GM12878 (cell line): ENCODE data around the gene TLCD2. TPM values are rescaled to one million over a fixed set of nuclear protein-coding genes. Genes with fewer than 3 reads are reported as not detected.

ENCODE experiments used
- ATAC-seq: fragments of 200-7000 bp; cut with Tn5 transposase; 3 replicates; pipeline ENCODE4 v1.9.1; 2020; ENCODE audit warnings: mild to moderate bottlenecking, moderate library complexity
- BruUV-seq: library from RNA; stranded (reverse); fragments of 400-500 nt; replicated peaks from 2 replicates; lab custom pipeline; 2021; lab: Mats Ljungman, UMichigan
- CTCF ChIA-PET: fragments of 300-600 bp; sonication (Branson Sonifier 250); formaldehyde crosslinking; extraction: SDS; loops from one replicate; lab custom pipeline; 2021; ENCODE audit warnings: inconsistent platforms; lab: Yijun Ruan, JAX
- POLR2A ChIA-PET: fragments of 350-600 bp; formaldehyde crosslinking; extraction: SDS; loops from one replicate; lab custom pipeline; 2021; ENCODE audit warnings: inconsistent platforms; lab: Charles Lee
- RAD21 ChIA-PET: fragments of 300-600 bp; sonication (Branson Sonifier 250); formaldehyde crosslinking; loops from one replicate; lab custom pipeline; 2023; ENCODE audit warnings: antibody characterized with exemption; ENCODE audit not compliant: unreplicated experiment; lab: Charles Lee
- SMC1A ChIA-PET: fragments of 300-600 bp; sonication (Branson Sonifier 250); formaldehyde crosslinking; loops from one replicate; lab custom pipeline; 2023; ENCODE audit not compliant: unreplicated experiment, uncharacterized antibody; lab: Charles Lee
- DNase-seq: peaks from one replicate; pipeline ENCODE4 v3.0.0-alpha.2; 2011; ENCODE audit warnings: low read depth, low spot score
- FAIRE-seq: peaks from 3 replicates; lab custom pipeline; 2011; peaks lifted over from hg19 to GRCh38; lab: Jason Lieb, UNC
- H2AFZ ChIP-seq: 2 replicates; pipeline ENCODE4 v1.6.0; 2011; ENCODE audit warnings: low read depth, low read length, control low read depth; ENCODE audit not compliant: control insufficient read depth
- H3K27ac ChIP-seq: 2 replicates; pipeline ENCODE4 v1.5.1; 2011; ENCODE audit warnings: control low read depth; ENCODE audit not compliant: control insufficient read depth, insufficient read depth
- H3K27me3 ChIP-seq, 2 experiments: replicated peaks in 1 of 2; 2 replicates each; pipeline versions ENCODE4 v1.6.0 to v1.6.1; 2011; ENCODE audit warnings: low read length in 1 of 2; ENCODE audit not compliant: control insufficient read depth in 2 of 2, insufficient read depth in 2 of 2
- H3K36me3 ChIP-seq, 2 experiments: 2 replicates each; pipeline ENCODE4 v1.5.1; 2011; ENCODE audit warnings: low read length in 1 of 2; ENCODE audit not compliant: control insufficient read depth in 2 of 2, insufficient read depth in 2 of 2
- H3K4me1 ChIP-seq: 2 replicates; pipeline ENCODE4 v1.6.1; 2011; ENCODE audit warnings: mild to moderate bottlenecking, low read length, moderate library complexity, mixed read lengths; ENCODE audit not compliant: control insufficient read depth, insufficient read depth
- H3K4me2 ChIP-seq: 2 replicates; pipeline ENCODE4 v1.6.0; 2011; ENCODE audit warnings: control low read depth; ENCODE audit not compliant: control insufficient read depth, insufficient read depth
- H3K4me3 ChIP-seq: fragments of 200-600 bp; sonication (generic); 2 replicates; pipeline ENCODE4 v1.5.1; 2016
- H3K79me2 ChIP-seq: 2 replicates; pipeline ENCODE4 v1.6.0; 2011; ENCODE audit warnings: low read length; ENCODE audit not compliant: control insufficient read depth, insufficient read depth
- H3K9ac ChIP-seq: 2 replicates; pipeline ENCODE4 v1.8.0; 2011; ENCODE audit warnings: low read length, control low read depth, mixed read lengths; ENCODE audit not compliant: control insufficient read depth, insufficient read depth
- H3K9me3 ChIP-seq: replicated peaks from 3 replicates; pipeline ENCODE4 v1.5.1; 2011; ENCODE audit warnings: mild to moderate bottlenecking, low read length; ENCODE audit not compliant: control insufficient read depth, insufficient read depth
- H4K20me1 ChIP-seq: 2 replicates; pipeline ENCODE4 v1.6.0; 2011; ENCODE audit not compliant: control insufficient read depth, insufficient read depth
- MLLT1 ChIP-seq: fragments of 450-650 bp; IDR thresholded peaks from 2 replicates; pipeline ENCODE4 v1.6.1; 2016; ENCODE audit warnings: mild to moderate bottlenecking
- ZNF24 ChIP-seq: fragments of 450-650 bp; IDR thresholded peaks from 2 replicates; pipeline ENCODE4 v1.6.1; 2017; ENCODE audit warnings: antibody characterized with exemption, mild to moderate bottlenecking
- WGBS: methylation state at CpG from one replicate; pipeline ENCODE4 v1.1.6; 2016; ENCODE audit warnings: low lambda C conversion rate; ENCODE audit not compliant: insufficient replicate concordance, insufficient coverage; ENCODE audit errors: missing lambda C conversion rate; 5-methylcytosine and 5-hydroxymethylcytosine counted together
- in situ Hi-C: fragments of 300-500 bp; cut with MboI; formaldehyde crosslinking; loops from 9 replicates; pipeline ENCODE4 v1.14.3; 2018; ENCODE audit warnings: mixed read lengths
- intact Hi-C: fragments of 100-400 bp; cut with micrococcal nuclease; formaldehyde crosslinking; loops from one replicate; pipeline ENCODE4 v1.14.2; 2022; ENCODE audit not compliant: unreplicated experiment
- polyA plus RNA-seq, 11 experiments: library from polyadenylated mRNA; depleted of rRNA in 4 of 11; unstranded in 6 of 11; stranded (reverse) in 5 of 11; fragments of >200 nt; fragmentation: Nextera tagmentation in 4 of 11; fragmentation: Illumina TruSeq in 1 of 11; extraction: Ambion mirVana in 4 of 11; extraction: Trizol in 1 of 11; gene quantifications; 1 replicate in 1 of 11; 2 replicates in 10 of 11; pipeline versions ENCODE4 v1.2.1 to v1.2.3, GENCODE V29; 2011 to 2016; ENCODE audit warnings: inconsistent platforms in 2 of 11, missing spikeins in 2 of 11, low read depth in 1 of 11
- total RNA-seq, 4 experiments: library from RNA; depleted of rRNA in 3 of 4; stranded (reverse); fragments of >200 nt in 3 of 4; fragmentation: Illumina TruSeq in 1 of 4; extraction: Trizol in 1 of 4; gene quantifications; 2 replicates each; pipeline versions ENCODE4 v1.2.1 to v1.2.3, GENCODE V29; 2013 to 2021
- TF ChIP-seq, protein P1 (sequence below): fragments of 450-650 bp; IDR thresholded peaks from 2 replicates; pipeline ENCODE4 v1.6.1; 2017; ENCODE audit warnings: mild to moderate bottlenecking

The TLCD2 gene
- total and polyA plus RNA-seq, 10 of the 15 experiments (the other 5 are each of a cell fraction or from before 2014, with no cell fraction given): 0.02 to 0.15 (median 0.05) TPM; not detected in 2

GRCh38 chr17:1718362-1719165 is 8.4 kb upstream of the TLCD2 start:
- Histone ChIP-seq H4K20me1 (no peaks in the 10 kb centered on the region), H3K27me3 (no peaks in the 10 kb centered on the region), H3K9ac (peak overlapping the region; percentile 99), H3K79me2 (peaks cover 7% of the 10 kb centered on the region), H3K4me1 (peaks cover 15% of the 10 kb centered on the region), H3K4me3 (peak overlapping the region; percentile 89), H3K27ac (peak overlapping the region; percentile 98), H3K36me3 (no peaks in the 10 kb centered on the region), H3K4me2 (peak overlapping the region; percentile 98), H3K9me3 (no peaks in the 10 kb centered on the region), H2AFZ (no peak overlapping the region)
- ChIA-PET RAD21 (interaction anchor here (0.5 to 4.1 kb wide), 3 partner anchors 65 to 188 kb away, joined by 3 to 22 read pairs (median 4); no protein-coding TSS in a partner anchor), SMC1A (interaction anchor here (1.0 to 8.4 kb wide), 7 partner anchors 35 to 147 kb away, joined by 3 to 88 read pairs (median 5); no protein-coding TSS in a partner anchor), POLR2A (interaction anchor here (0.7 to 1.0 kb wide), 2 partner anchors 18 to 55 kb away, joined by 4 to 6 read pairs; no protein-coding TSS in a partner anchor), CTCF (interaction anchor here (0.9 to 11.0 kb wide), 7 partner anchors 10 to 321 kb away, joined by 3 to 232 read pairs (median 6); no protein-coding TSS in a partner anchor)
- in situ Hi-C loops (no loop called here), intact Hi-C loops (loop anchor here (5.0 kb wide), 2 partner anchors 51 to 156 kb away; partner anchors contain the start of gene PITPNA)
- DNase-seq (no peak), ATAC-seq (no peak), FAIRE-seq (no peak)
- TF ChIP-seq ZNF24 (no peak), MLLT1 (peak; percentile 62; the same call in 1 of the 2 replicates)
- TF ChIP-seq, protein P1, sequence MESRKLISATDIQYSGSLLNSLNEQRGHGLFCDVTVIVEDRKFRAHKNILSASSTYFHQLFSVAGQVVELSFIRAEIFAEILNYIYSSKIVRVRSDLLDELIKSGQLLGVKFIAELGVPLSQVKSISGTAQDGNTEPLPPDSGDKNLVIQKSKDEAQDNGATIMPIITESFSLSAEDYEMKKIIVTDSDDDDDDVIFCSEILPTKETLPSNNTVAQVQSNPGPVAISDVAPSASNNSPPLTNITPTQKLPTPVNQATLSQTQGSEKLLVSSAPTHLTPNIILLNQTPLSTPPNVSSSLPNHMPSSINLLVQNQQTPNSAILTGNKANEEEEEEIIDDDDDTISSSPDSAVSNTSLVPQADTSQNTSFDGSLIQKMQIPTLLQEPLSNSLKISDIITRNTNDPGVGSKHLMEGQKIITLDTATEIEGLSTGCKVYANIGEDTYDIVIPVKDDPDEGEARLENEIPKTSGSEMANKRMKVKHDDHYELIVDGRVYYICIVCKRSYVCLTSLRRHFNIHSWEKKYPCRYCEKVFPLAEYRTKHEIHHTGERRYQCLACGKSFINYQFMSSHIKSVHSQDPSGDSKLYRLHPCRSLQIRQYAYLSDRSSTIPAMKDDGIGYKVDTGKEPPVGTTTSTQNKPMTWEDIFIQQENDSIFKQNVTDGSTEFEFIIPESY: 0 out of 2 replicates have a peak, but pooled peaks have one; percentile 35
- no TSS peak for BruUV-seq
- WGBS: 90% methylated on average over 19 of the region's 19 CpGs
